GM18870 (cell line): ENCODE data around the gene RPS19.

Source experiments
- ATAC-seq: cut with Tn5 transposase; IDR thresholded peaks from one replicate; pipeline ENCODE4 v1.9.1; 2021; ENCODE audit warnings: moderate library complexity; ENCODE audit not compliant: unreplicated experiment

The RPS19 gene

DNA sequence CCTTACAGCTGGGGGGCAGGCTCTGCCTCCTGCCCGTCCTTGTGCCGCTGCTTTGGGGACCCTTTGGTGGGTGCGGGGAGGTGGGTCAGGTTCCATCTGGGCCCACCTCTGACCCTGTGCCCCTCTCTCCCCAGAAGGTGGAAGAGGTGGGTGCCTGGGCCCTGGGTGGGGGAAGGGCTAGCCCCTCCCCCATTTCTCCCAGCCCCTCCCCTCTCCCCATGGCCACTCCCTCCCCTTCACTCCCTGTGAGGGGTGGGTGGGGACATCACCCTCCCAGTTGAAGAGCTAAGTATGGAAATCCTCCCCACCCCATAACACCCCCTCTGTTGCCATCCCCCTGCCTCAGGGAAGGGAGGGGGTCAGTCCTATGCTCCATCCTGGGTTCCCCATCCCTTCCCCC is 37.1 kb downstream of the RPS19 start:
- ATAC-seq = no peak

DNA sequence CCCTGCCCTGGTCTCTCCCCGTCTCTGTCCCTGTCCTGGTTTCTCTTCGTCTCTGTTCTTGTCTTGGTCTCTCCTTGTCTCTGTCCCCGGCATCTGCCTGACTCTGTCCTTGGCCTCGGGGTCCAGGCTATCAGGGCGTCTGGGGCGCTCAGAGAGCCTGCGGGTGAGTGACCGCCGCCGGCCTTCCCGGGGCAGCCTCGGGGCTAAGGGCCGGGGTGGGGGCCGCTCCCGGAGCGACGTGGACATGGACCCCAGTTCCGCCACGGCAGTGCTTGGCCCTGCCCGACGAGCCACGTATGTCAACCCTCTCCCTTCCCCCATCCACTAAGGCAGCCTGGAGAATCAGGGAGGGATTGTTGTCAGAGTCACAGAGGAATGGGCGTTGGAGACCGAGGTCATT is 37.8 kb downstream of the RPS19 start:
- ATAC-seq = no peak

DNA sequence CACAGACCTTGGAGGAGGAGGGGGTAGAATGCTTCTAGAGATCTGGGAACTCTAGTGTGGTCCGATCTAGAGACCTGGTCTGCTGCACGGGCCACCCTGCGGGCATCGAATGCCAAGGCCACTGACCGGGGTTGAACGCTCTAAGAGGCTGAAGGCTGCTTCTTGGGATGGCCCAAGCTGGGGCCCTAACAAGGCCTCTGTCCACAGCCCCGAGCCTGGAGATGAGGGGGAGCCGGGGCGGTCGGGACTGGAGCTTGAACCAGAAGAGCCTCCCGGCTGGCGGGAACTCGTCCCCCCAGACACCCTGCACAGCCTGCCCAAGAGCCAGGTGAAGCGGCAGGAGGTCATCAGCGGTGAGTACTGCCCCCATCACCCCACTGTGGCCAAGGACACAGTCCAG is 38.2 kb downstream of the RPS19 start:
- no peak for ATAC-seq

DNA sequence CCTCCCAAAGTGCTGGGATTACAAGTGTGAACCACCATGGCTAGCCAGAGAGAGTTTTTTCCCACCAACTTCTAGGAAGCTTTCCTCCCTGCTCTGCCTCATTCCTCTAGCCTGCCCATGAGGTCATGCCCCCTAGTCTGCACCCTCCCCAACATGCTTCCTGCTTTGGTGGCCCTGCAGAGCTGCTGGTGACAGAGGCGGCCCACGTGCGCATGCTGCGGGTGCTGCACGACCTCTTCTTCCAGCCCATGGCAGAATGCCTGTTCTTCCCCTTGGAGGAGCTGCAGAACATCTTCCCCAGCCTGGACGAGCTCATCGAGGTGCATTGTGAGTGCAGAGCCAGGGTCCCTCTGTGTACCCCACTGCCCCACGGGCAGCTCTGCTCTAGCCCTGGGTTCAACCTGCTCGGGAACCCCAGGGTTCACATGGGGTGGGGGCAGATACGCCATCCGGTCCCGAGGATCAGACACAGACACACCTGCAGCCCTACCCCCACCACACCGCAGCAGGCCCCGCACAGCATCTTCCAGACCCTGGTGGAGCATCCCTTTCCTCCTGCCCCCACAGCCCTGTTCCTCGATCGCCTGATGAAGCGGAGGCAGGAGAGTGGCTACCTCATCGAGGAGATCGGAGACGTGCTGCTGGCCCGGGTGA is 41.8 kb downstream of the RPS19 start:
- ATAC-seq = no peak

DNA sequence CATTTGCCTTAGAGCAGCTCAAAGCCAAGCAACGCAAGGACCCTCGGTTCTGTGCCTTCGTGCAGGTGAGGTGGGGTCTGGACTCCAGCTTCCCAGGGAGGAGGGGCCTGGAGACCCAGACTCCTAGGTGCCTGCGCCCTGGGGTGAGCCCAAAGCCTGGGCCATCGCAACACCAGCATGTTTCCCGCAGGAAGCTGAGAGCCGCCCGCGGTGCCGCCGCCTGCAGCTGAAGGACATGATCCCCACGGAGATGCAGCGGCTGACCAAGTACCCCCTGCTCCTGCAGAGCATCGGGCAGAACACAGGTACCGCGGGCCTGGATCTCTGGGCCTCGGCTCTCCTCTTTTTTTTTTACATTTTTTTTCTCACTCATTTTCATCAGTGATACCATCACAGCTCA is 42.5 kb downstream of the RPS19 start:
- no peak for ATAC-seq

- no peak for ATAC-seq
These were observed 43.3 kb downstream of the RPS19 start for GRCh38 chr19:41903193-41903953.

DNA sequence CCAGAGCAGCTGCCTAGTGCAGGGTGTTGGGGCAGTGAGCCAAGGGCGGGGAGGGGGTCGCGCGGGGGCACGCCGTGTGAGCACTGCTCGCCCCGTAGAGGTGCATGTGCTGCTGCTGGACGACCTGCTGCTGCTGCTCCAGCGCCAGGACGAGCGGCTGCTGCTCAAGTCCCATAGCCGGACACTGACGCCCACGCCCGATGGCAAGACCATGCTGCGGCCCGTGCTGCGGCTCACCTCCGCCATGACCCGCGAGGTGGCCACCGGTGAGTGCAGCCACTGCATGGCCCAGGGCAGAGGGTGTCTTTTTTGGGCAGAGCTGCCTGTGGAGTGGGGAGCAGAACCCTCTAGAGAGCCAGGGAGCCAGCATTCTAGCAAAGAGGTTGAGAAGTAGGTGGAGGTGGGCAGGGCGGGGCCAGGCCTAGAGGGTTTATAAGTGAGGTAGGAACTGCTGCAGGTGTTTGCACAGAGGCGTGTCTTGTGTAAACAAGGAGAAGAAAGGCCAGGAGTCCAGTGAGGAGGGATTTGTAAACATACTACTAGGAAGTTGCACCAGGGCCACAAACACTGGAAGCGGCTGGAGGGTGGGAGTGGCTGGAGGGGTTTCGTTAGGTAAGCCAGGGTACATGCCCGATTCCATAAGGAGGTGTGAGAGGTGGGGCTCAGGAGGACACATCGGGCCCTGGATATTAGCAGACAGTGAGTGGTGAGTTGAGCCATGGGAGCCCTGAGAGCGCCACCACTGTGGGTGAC is 44.2 kb downstream of the RPS19 start:
- ATAC-seq = no peak

DNA sequence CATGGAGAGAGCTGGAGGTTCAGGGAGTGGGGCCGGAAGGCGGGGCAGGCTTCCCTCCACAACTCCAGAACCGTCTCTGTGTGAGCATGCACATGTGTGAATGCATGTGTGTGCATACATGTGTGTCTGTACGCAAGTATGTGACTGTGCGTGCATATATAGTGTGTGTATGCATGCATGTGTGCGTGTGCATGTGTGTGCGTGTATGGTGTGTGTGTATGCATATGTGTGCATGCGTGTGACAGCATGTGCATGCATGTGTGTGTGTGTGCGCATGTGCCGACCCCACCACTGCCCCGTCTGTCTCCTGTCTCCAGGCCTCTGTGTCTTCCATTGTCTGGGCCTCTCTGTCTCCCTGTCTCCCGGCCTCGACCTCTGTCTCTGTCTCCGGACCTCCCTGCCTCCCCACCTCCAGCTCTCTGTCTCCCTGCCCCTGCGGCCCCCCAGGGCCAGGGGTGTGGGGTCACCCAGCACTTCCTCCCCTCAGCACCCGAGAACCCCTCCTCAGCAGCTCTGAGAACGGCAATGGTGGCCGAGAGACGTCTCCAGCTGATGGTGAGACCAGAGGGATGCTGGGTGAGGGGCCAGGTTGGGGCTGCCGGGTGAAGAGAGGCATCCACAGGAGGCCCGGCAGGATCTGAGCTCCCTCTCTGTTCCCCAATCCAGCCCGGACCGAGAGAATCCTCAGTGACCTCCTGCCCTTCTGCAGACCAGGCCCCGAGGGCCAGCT is 45.4 kb downstream of the RPS19 start:
- no peak for ATAC-seq

GRCh38 chr19:41906271-41906670 is 46.2 kb downstream of the RPS19 start:
- ATAC-seq = no peak

DNA sequence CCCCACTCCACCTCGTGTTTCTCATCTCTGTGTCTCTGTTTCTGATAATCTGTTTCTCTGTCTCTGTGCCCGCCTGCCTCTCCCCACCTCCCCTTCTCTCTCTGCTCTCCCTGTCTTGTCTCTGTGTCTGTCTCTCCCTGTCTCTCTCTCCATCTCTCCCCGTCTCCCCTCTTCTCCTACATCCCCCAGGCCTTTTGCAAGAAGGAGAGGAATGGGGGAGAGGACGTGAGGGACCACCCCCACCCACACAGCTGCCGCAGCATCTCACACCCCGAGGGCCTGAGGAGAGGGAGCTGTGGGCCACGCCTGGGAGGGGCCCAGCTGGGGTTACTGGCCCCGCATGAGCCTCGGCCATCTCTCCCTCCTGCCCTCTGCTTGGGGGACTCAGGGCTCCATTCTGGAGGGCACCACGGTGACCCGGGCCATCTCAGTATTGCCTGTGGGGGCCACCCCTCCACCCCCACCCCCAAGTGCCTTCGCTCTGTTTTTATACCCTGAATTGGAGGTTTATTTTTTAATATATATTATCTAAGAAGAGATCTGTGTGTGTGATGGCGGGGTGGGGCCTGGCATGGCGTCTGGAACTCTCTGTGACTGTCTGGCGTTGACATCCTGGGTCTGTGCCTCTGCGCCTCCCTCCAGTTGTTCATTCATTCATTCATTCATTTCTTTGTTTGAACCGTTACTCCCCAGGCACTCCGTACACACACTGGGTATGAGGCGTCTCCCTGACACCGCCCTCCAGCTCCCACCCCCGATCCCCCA is 47.0 kb downstream of the RPS19 start:
- ATAC-seq = no peak

- ATAC-seq = no peak
These were observed 48.0 kb downstream of the RPS19 start for GRCh38 chr19:41907994-41908615.

DNA sequence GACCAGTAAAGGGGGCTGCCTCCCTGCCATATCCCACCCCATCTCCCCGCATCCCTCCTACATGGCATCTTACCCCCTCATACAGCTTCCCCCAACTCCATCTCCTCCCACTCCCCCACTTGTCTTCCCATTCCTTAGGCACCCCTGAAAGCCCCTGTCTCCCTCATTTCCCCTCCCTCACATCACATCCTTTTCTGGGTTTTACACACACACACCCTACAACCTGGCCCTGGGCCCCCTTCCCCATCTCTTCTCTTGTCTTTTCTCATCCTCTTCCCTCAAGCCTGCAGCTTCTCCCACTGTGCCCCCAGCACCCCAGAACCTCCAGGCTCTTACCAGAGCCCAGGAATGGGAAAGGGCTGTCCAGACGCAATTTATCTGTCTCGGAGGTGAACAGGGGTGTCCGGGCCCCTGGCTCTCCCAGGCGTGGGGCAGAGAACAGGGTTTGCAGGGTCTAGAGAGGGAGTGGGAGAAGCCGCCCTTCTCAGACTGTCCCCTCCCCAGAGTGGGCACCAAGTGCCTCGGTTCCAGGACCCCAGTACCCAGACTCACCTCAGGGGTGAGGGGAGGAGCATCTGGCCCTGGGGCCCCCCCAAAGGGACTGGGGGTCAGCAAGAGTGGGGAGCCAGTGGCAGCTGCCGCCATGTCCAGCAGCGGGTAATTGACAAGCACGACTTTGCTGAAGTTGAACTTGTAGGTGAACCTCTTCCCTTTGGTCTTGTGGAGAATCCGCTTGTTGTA is 48.8 kb downstream of the RPS19 start:
- no peak for ATAC-seq

DNA sequence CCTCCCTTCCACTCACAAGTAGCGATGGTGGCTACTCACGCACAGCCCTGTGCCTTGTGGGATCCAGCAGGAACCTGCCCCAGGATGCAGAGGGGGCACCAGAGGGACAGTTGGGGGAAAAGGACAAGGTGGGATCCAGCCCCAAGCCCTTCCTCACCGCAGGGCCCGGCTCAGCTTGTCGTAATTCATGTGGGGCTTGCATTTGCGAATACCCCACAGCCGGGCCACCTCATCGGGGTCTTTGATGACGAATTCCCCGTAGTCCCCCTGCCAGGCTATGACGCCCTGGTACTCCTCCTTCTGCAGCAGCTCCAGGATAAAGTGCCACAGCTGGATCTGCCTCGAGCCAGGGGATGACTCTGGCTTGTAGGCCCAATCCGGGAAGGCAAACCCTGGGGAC is 49.7 kb downstream of the RPS19 start:
- no peak for ATAC-seq

- no peak for ATAC-seq
These were observed 50.4 kb downstream of the RPS19 start for GRCh38 chr19:41910240-41910991.

DNA sequence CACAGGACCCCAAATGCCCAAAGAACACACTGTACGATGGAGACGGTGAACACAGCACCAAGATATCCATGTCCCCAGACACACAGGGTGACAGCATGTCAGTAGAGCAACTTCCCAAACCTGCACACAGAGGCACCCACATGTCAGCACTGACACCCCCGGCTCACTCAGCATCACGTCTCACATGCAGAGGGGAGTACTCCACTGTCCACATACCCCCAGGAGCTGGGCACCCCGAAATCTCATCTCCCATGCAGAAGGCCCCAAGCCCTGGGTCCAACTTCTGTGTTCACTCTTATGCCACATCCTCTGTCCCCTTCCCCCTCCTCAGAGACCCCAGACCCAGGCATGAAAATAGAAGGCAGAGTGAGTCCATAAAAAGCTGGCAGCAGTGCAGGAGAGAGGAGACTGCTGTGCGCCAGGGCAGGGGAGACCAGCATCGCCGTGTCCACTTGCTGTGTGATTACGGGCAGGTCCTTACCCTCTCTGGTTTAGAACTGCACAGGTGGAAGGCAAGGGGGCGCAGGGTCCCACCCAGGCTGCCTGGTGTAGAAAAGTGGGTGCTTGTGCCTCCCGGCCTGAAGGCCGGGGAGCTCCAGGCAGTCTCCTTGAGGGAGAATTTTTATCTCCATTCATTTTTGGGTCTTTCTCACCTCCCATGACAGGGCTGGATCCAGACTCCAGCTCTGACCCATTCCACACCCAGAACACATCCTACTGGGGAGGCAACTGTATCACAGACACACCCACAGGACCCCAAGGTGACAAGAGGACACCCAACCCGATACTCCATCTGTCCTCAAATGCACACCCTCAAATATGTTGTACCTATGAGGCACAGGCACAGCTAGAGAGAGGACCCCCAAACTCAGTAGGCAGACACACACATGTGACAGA is 51.2 kb downstream of the RPS19 start:
- ATAC-seq = no peak

- ATAC-seq = no peak
These were observed 52.1 kb downstream of the RPS19 start for GRCh38 chr19:41911889-41912731.
